ENCODE data around the gene SUOX. TPM values are rescaled to one million over a fixed set of nuclear protein-coding genes. Genes with fewer than 3 reads are reported as not detected.

Gene SUOX
- total and polyA plus RNA-seq, 2 of the 4 experiments (the other 2 are of a cell fraction) = 17.8 to 19.4 TPM

GRCh38 chr12:55979069-55979468 lies 18.0 kb upstream of the SUOX start:
- in situ Hi-C loops (cut with MboI; ENCODE audit: low sequenced_read_pairs) = no loop called here
- BruUV-seq (replicated peaks) = no TSS peak
- no peak overlapping the region for H2BK15ac ChIP-seq (ENCODE audit: low read depth, low read length)
- H2BK5ac ChIP-seq (ENCODE audit: low read depth, low read length, poor library complexity, severe bottlenecking) = no peak overlapping the region
- H3K9ac ChIP-seq (ENCODE audit: low read depth, low read length) = no peak overlapping the region
- no peak overlapping the region for H3K4me2 ChIP-seq (ENCODE audit: low read depth, low read length)
- peaks cover 32% of the 10 kb centered on the region; the same call in 1 of the 2 replicates for H4K20me1 ChIP-seq (ENCODE audit: insufficient read depth, low read length)
- peaks cover 2% of the 10 kb centered on the region; the same call in 1 of the 2 replicates for H3K4me1 ChIP-seq (ENCODE audit: control insufficient read depth, insufficient read depth, low read length)
- H4K91ac ChIP-seq (ENCODE audit: insufficient read depth, low read depth, low read length) = no peak overlapping the region
- H3K4ac ChIP-seq (ENCODE audit: low read depth, low read length) = no peak overlapping the region
- no peak overlapping the region for H2BK20ac ChIP-seq (ENCODE audit: low read depth, low read length)
- no peak overlapping the region for H3K27ac ChIP-seq (ENCODE audit: insufficient read depth, low read length)
- no peak overlapping the region for H2AFZ ChIP-seq (replicated peaks; ENCODE audit: low read length, poor library complexity)
- no peak overlapping the region for H2BK120ac ChIP-seq (ENCODE audit: low read depth, low read length)
- H3K14ac ChIP-seq (replicated peaks; ENCODE audit: low read depth, low read length) = no peak overlapping the region
- no peak overlapping the region for H2AK9ac ChIP-seq (replicated peaks; ENCODE audit: low read depth, low read length, poor library complexity)
- H3K9me3 ChIP-seq (ENCODE audit: control insufficient read depth, insufficient read depth, low read length) = no peaks in the 10 kb centered on the region
- H4K5ac ChIP-seq (ENCODE audit: low read depth, low read length) = no peak overlapping the region
- H3K79me1 ChIP-seq (ENCODE audit: low read depth in 1 of 2, low read length in 2 of 2) = peaks cover 16 to 75% of the 10 kb centered on the region in 2 experiments
- no peak overlapping the region for H4K8ac ChIP-seq (ENCODE audit: low read depth in 2 of 2, low read length in 2 of 2)
- peaks cover 24% of the 10 kb centered on the region for H3K36me3 ChIP-seq (ENCODE audit: control insufficient read depth, insufficient read depth, low read length)
- TF ChIP-seq CEBPB (IDR thresholded peaks at IDR 0.05; ENCODE audit: low read depth, low read length) (no peak), MAFK (IDR thresholded peaks at IDR 0.05; ENCODE audit: low read depth, low read length) (no peak), NFE2L2 (IDR thresholded peaks at IDR 0.05; ENCODE audit: low read depth, low read length) (no peak), MXI1 (IDR thresholded peaks at IDR 0.05; ENCODE audit: borderline replicate concordance, low read depth, low read length) (no peak), CTCF (conservative IDR thresholded peaks at IDR 0.05; ENCODE audit: low read depth, low read length) (no peak), RCOR1 (IDR thresholded peaks at IDR 0.05; ENCODE audit: insufficient replicate concordance, low read length) (no peak), RFX5 (IDR thresholded peaks at IDR 0.05; ENCODE audit: low read depth, low read length) (no peak), MAZ (IDR thresholded peaks at IDR 0.05; ENCODE audit: borderline replicate concordance, low read depth, low read length) (no peak), SMC3 (IDR thresholded peaks at IDR 0.05; ENCODE audit: low read depth, low read length) (no peak), RAD21 (IDR thresholded peaks at IDR 0.05; ENCODE audit: low read length) (no peak), FOS (IDR thresholded peaks at IDR 0.05; ENCODE audit: low read depth, low read length) (no peak), CHD1 (IDR thresholded peaks at IDR 0.05; ENCODE audit: low read depth, low read length) (no peak), POLR2A (IDR thresholded peaks at IDR 0.05; ENCODE audit: low read depth, low read length) (no peak), USF2 (IDR thresholded peaks at IDR 0.05; ENCODE audit: low read depth, low read length) (no peak), BHLHE40 (IDR thresholded peaks at IDR 0.05; ENCODE audit: low read depth, low read length) (no peak)
- no peak overlapping the region for H3K23ac ChIP-seq (ENCODE audit: low read depth, low read length)
- no peaks in the 10 kb centered on the region for H3K27me3 ChIP-seq (ENCODE audit: control insufficient read depth, insufficient read depth, low read length)
- H3K18ac ChIP-seq (ENCODE audit: low read depth, low read length) = no peak overlapping the region
- CTCF ChIA-PET = interaction anchor here (1.1 kb wide), 1 partner anchor 16 kb away, joined by 4 read pairs; no protein-coding TSS in a partner anchor
- no peaks in the 10 kb centered on the region; the same call in 1 of the 2 replicates for H3K9me1 ChIP-seq (ENCODE audit: insufficient read depth, low read length)
- intact Hi-C loops (cut with micrococcal nuclease) = no loop called here
- DNase-seq (no peak), ATAC-seq (ENCODE audit: low read depth) (no peak)
- POLR2A ChIA-PET (ENCODE audit: unreplicated experiment) = no interaction called here
- H3K4me3 ChIP-seq (ENCODE audit: insufficient read depth, low read depth, low read length) = no peak overlapping the region
- dilution Hi-C loops (cut with HindIII; ENCODE audit: low sequenced_read_pairs, unreplicated experiment) = no loop called here
- WGBS, 2 experiments (ENCODE audit: extremely low coverage in 2 of 2, insufficient read length in 1 of 2) = no CpG with 5 or more reads among the region's 3 CpGs
- no peak overlapping the region for H2AK5ac ChIP-seq (ENCODE audit: low read depth, low read length)
- H3K56ac ChIP-seq (ENCODE audit: extremely low read depth, insufficient read depth, low read length) = no peak overlapping the region

Data from IMR-90 (cell line).